PC-9 (cell line): ENCODE data around the gene PPP1R13L. TPM values are rescaled to one million over a fixed set of nuclear protein-coding genes. Genes with fewer than 3 reads are reported as not detected.

ENCODE experiments used
- Bru-seq: library from RNA; stranded (reverse); fragments of 400-500 nt; gene quantifications from one replicate; lab custom pipeline; 2021; lab: Mats Ljungman, UMichigan
- BruChase-seq, 2 experiments: library from RNA; stranded (reverse); fragments of 400-500 nt; gene quantifications; one replicate each; lab custom pipeline; 2021; lab: Mats Ljungman, UMichigan
- BruUV-seq: library from RNA; stranded (reverse); fragments of 400-500 nt; replicated peaks from 2 replicates; lab custom pipeline; 2021; lab: Mats Ljungman, UMichigan
- CTCF ChIA-PET: fragments of 300-600 bp; sonication (Branson Sonifier 250); formaldehyde crosslinking; loops from one replicate; lab custom pipeline; 2022; ENCODE audit warnings: antibody characterized with exemption; lab: Charles Lee
- POLR2A ChIA-PET: fragments of 300-600 bp; sonication (Branson Sonifier 250); formaldehyde crosslinking; loops from one replicate; lab custom pipeline; 2022; ENCODE audit warnings: antibody characterized with exemption; ENCODE audit not compliant: unreplicated experiment; lab: Charles Lee
- DNase-seq, 2 experiments: peaks; one replicate each; pipeline versions ENCODE4 v3.0.0 to v3.0.0-alpha.2; 2015 to 2022; ENCODE audit warnings: mixed read lengths in 1 of 2
- H2AFZ ChIP-seq: fragments of 200-600 bp; sonication (generic); 2 replicates; pipeline ENCODE4 v1.8.1; 2017; ENCODE audit warnings: antibody characterized with exemption
- H3F3A ChIP-seq: fragments of 200-600 bp; sonication (generic); 2 replicates; pipeline ENCODE4 v1.8.1; 2017; ENCODE audit warnings: antibody characterized with exemption, mild to moderate bottlenecking, low read depth; ENCODE audit not compliant: insufficient read depth
- H3K27ac ChIP-seq: fragments of 200-600 bp; sonication (generic); 2 replicates; pipeline ENCODE4 v1.6.1; 2016; ENCODE audit warnings: mixed run types
- H3K27me3 ChIP-seq: fragments of 200-600 bp; sonication (generic); 2 replicates; pipeline ENCODE4 v1.6.1; 2016; ENCODE audit warnings: low read depth, mixed run types; ENCODE audit not compliant: insufficient read depth
- H3K36me3 ChIP-seq: fragments of 200-600 bp; sonication (generic); 2 replicates; pipeline ENCODE4 v1.6.1; 2016; ENCODE audit warnings: low read depth, mixed run types
- H3K4me1 ChIP-seq: fragments of 200-600 bp; sonication (generic); replicated peaks from 2 replicates; pipeline ENCODE4 v1.6.1; 2016; ENCODE audit warnings: mixed run types; ENCODE audit not compliant: insufficient read depth
- H3K4me2 ChIP-seq: fragments of 200-600 bp; sonication (generic); 2 replicates; pipeline ENCODE4 v1.6.1; 2017; ENCODE audit warnings: mixed run types
- H3K4me3 ChIP-seq: fragments of 200-600 bp; sonication (generic); 2 replicates; pipeline ENCODE4 v1.6.1; 2016; ENCODE audit warnings: mixed run types
- H3K79me2 ChIP-seq: fragments of 200-600 bp; sonication (generic); 2 replicates; pipeline ENCODE4 v1.6.1; 2017; ENCODE audit warnings: low read depth, mixed run types
- H3K9me2 ChIP-seq: fragments of 200-600 bp; sonication (generic); 2 replicates; pipeline ENCODE4 v1.8.1; 2017; ENCODE audit warnings: mild to moderate bottlenecking; ENCODE audit not compliant: insufficient read depth
- H3K9me3 ChIP-seq: fragments of 200-600 bp; sonication (generic); 2 replicates; pipeline ENCODE4 v1.8.1; 2016; ENCODE audit warnings: low read depth; ENCODE audit not compliant: insufficient read depth
- H4K20me1 ChIP-seq: fragments of 200-600 bp; sonication (generic); 2 replicates; pipeline ENCODE4 v1.8.1; 2017; ENCODE audit not compliant: insufficient read depth
- CTCF ChIP-seq: fragments of 200-600 bp; sonication (generic); conservative IDR thresholded peaks from 2 replicates; pipeline ENCODE4 v1.6.1; 2017; ENCODE audit warnings: mixed run types, antibody characterized with exemption, mild to moderate bottlenecking, moderate library complexity
- EZH2 ChIP-seq: fragments of 200-600 bp; sonication (generic); IDR thresholded peaks from 2 replicates; pipeline ENCODE4 v1.8.0; 2017; ENCODE audit warnings: antibody characterized with exemption, low read depth
- intact Hi-C: fragments of 100-400 bp; cut with micrococcal nuclease; formaldehyde crosslinking; loops from one replicate; pipeline ENCODE4 v1.10.0; 2022; ENCODE audit not compliant: unreplicated experiment
- long read RNA-seq: library from polyadenylated mRNA; stranded (forward); transcript quantifications from one replicate; pipeline ENCODE4 v2.0.0, GENCODE V29; 2022
- total RNA-seq: library from RNA; stranded (reverse); gene quantifications from 2 replicates; pipeline ENCODE4 v1.2.3, GENCODE V29; 2021

Gene PPP1R13L
- total RNA-seq (113 and 121 TPM in 2 replicates), Bru-seq, nascent RNA (percentile 72 among the genes with signal in this experiment), BruChase-seq, experiment 1, labeled RNA remaining after a 2-hour chase (percentile 79 among the genes with signal in this experiment), BruChase-seq, experiment 2, labeled RNA remaining after a 6-hour chase (percentile 83 among the genes with signal in this experiment)
- long read RNA-seq, transcript PPP1R13L-204 (6 exons, 2,512 nt): major isoform, 6 of 57 reads
- long read RNA-seq, partial matches to known transcripts: 42 of 57 reads
- long read RNA-seq, other reads (novel, unspliced or antisense): 5 of 57 reads

GRCh38 chr19:45404557-45405434 lies at the start of gene PPP1R13L:
Gene PPP1R13L, minus strand, starts transcription at chr19:45405069. Its CDS starts 6,751 bp downstream, at chr19:45398318.
- intact Hi-C loops: loop anchor here (1.0 to 10.0 kb wide), 4 partner anchors 19 to 310 kb away; partner anchors contain the start of genes ERCC1, ERCC2 and PPP1R37
- ChIA-PET CTCF (interaction anchor here (0.8 to 1.0 kb wide), 2 partner anchors 74 to 273 kb away, joined by 3 read pairs; no protein-coding TSS in a partner anchor), POLR2A (interaction anchor here (0.6 to 0.7 kb wide), 9 partner anchors 25 to 1462 kb away, joined by 3 to 14 read pairs (median 4); partner anchors contain the start of gene TRAPPC6A)
- Histone ChIP-seq H3F3A (peaks cover 23% of the 10 kb centered on the region; the same call in 1 of the 2 replicates), H4K20me1 (peaks cover 18% of the 10 kb centered on the region), H3K4me2 (peak within 1 kb of the TSS; percentile 86), H3K27ac (peak within 1 kb of the TSS; percentile 91), H3K9me2 (no peaks in the 10 kb centered on the region), H3K79me2 (peaks cover 60% of the 10 kb centered on the region), H3K27me3 (no peaks in the 10 kb centered on the region), H2AFZ (peak within 1 kb of the TSS; percentile 84), H3K36me3 (peaks cover 3% of the 10 kb centered on the region; the same call in 1 of the 2 replicates), H3K9me3 (no peaks in the 10 kb centered on the region), H3K4me3 (peak within 1 kb of the TSS; percentile 95), H3K4me1 (peaks cover 24% of the 10 kb centered on the region)
- TF ChIP-seq CTCF (no peak), EZH2 (no peak)
- peak; percentile 92 to 94 for DNase-seq
- TSS peak; percentile 57 for BruUV-seq

GRCh38 chr19:45451850-45452387 lies 47.0 kb upstream of the PPP1R13L start:
- intact Hi-C loops: no loop called here
- BruUV-seq: no TSS peak
- peaks cover 8% of the 10 kb centered on the region for H3K79me2 ChIP-seq
- no peaks in the 10 kb centered on the region for H3K36me3 ChIP-seq
- H3K27me3 ChIP-seq: no peaks in the 10 kb centered on the region
- ChIA-PET POLR2A (interaction anchor here (0.5 to 1.6 kb wide), 2 partner anchors 16 to 118 kb away, joined by 7 to 8 read pairs; partner anchors contain the start of gene FOSB), CTCF (no interaction called here)
- H3F3A ChIP-seq: peaks cover 81% of the 10 kb centered on the region
- H3K4me2 ChIP-seq: peak overlapping the region; percentile 73
- no peak for DNase-seq
- H3K9me2 ChIP-seq: no peaks in the 10 kb centered on the region
- no peaks in the 10 kb centered on the region for H3K9me3 ChIP-seq
- peaks cover 60% of the 10 kb centered on the region for H3K4me1 ChIP-seq
- peak overlapping the region; percentile 36; the same call in 1 of the 2 replicates for H3K27ac ChIP-seq
- TF ChIP-seq CTCF (no peak), EZH2 (no peak)
- H2AFZ ChIP-seq: no peak overlapping the region
- no peaks in the 10 kb centered on the region for H4K20me1 ChIP-seq
- no peak overlapping the region for H3K4me3 ChIP-seq
